Naive thymus-derived CD8-positive, alpha-beta T cell (primary cell): Measurements from ENCODE around the gene ATG7. TPM values are rescaled to one million over a fixed set of nuclear protein-coding genes. Genes with fewer than 3 reads are reported as not detected.

ENCODE experiments used
- ATAC-seq, 2 donors: fragments of 150-1000 bp; cut with Tn5 transposase in 1 of 2; sonication (Bioruptor Pico), chemical (Tn5 transposase) in 1 of 2; 1 replicate in 1 of 2; 2 replicates in 1 of 2; pipeline ENCODE4 v1.10.0; 2021; ENCODE audit warnings: mild to moderate bottlenecking in 2 of 2, moderate library complexity in 2 of 2
- POLR2A ChIA-PET: fragments of 350-600 bp; sonication (Branson Sonifier 250); formaldehyde crosslinking; loops from one replicate; lab custom pipeline; 2021; ENCODE audit warnings: antibody characterized with exemption; lab: Charles Lee
- DNase-seq, 10 donors: peaks; one replicate each; pipeline versions ENCODE4 v3.0.0 to v3.0.0-alpha.2; 2020 to 2022
- H3K27ac Mint-ChIP-seq, 10 donors: one replicate each; pipeline ENCODE4 v1.8.0; 2020 to 2022; ENCODE audit warnings: mild to moderate bottlenecking in 10 of 10, mixed read lengths in 10 of 10, moderate library complexity in 4 of 10, inconsistent platforms in 1 of 10
- H3K27me3 Mint-ChIP-seq, 5 donors: one replicate each; pipeline ENCODE4 v1.8.0; 2021 to 2022; ENCODE audit warnings: mixed read lengths in 5 of 5
- H3K36me3 Mint-ChIP-seq, 3 donors: one replicate each; pipeline ENCODE4 v1.8.0; 2020 to 2022; ENCODE audit warnings: mixed read lengths in 3 of 3, mild to moderate bottlenecking in 2 of 3, inconsistent platforms in 1 of 3
- H3K4me1 Mint-ChIP-seq, 4 donors: one replicate each; pipeline ENCODE4 v1.8.0; 2021 to 2022; ENCODE audit warnings: mixed read lengths in 4 of 4
- H3K4me3 Mint-ChIP-seq, 10 donors: one replicate each; pipeline ENCODE4 v1.8.0; 2020 to 2022; ENCODE audit warnings: mild to moderate bottlenecking in 10 of 10, mixed read lengths in 10 of 10, moderate library complexity in 6 of 10, inconsistent platforms in 1 of 10
- H3K9me3 Mint-ChIP-seq, 9 donors: one replicate each; pipeline ENCODE4 v1.8.0; 2020 to 2022; ENCODE audit warnings: mixed read lengths in 9 of 9, mild to moderate bottlenecking in 3 of 9, inconsistent platforms in 1 of 9, moderate library complexity in 1 of 9
- polyA plus RNA-seq, 3 donors: library from polyadenylated mRNA; unstranded; fragments of 300-500 nt; fragmentation: Illumina TruSeq; gene quantifications; one replicate each; pipeline ENCODE4 v1.2.3, GENCODE V29; 2021
- total RNA-seq, 8 experiments: library from RNA in 2 of 8; stranded (reverse) in 2 of 8; gene quantifications; one replicate each; pipeline ENCODE4 v1.2.3 and lab custom pipeline; 2021 to 2026

Gene ATG7
- total and polyA plus RNA-seq, 5 experiments from 2014 or later: 6.0 to 28.7 (median 15.3) TPM

GRCh38 chr3:11305509-11305908 lies 33.3 kb downstream of the ATG7 start:
- Mint-ChIP-seq H3K4me1 (peaks cover 8 to 28% (median 21%) of the 10 kb centered on the region in 4 donors), H3K4me3 (no peak overlapping the region), H3K36me3 (peaks cover 0 to 72% (median 29%) of the 10 kb centered on the region in 3 donors), H3K27me3 (no peaks in the 10 kb centered on the region), H3K9me3 (no peaks in the 10 kb centered on the region), H3K27ac (peak overlapping the region in 5 of 10 donors; percentile 4 to 87 (median 43))
- no peak for ATAC-seq
- DNase-seq: no peak
- POLR2A ChIA-PET: no interaction called here

DNA sequence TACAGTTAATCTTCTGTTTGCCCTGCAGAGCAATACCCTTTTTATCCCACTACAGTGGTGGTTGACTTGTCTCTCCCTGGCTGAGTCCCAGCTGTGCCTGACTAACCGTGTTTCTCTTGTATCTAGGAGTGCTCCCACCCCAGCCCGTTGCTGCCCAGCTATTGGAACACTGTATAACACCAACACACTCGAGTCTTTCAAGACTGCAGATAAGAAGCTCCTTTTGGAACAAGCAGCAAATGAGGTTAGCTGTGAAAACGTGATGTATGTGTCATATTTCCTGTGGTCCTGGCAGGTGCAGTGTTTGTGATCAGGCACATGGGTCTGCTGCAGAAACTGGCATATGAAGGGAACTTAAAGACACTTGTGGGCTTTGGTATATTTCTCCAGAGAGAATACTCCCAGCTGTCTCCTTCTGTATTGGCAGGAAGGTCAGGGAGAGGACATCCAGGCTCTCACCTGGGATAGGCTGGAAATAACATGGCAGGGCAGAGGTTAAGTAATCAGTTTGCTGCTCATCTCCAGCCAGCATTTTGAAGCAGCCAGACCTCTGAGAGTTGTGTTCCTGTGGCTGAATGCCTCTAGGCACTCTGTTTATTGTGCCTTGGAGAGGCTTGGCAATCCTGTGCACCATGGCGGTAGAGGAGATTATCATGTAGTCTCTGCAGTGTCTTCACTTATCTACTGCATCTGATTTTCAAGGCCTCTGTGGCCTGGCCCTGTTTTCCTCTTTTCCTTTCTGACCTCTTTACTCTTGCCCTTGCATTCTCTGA lies 34.8 kb downstream of the ATG7 start:
- H3K36me3 Mint-ChIP-seq: peaks cover 0 to 77% (median 33%) of the 10 kb centered on the region in 3 donors
- peak; percentile 63 to 68 for ATAC-seq
- H3K27me3 Mint-ChIP-seq: no peaks in the 10 kb centered on the region
- DNase-seq: peak in 1 of 10 donors; percentile 13
- POLR2A ChIA-PET: interaction anchor here (1.2 kb wide), 1 partner anchor 35 kb away, joined by 4 read pairs; the partner anchor contains the start of gene ATG7
- H3K27ac Mint-ChIP-seq: peak overlapping the region; percentile 17 to 93 (median 83)
- H3K4me3 Mint-ChIP-seq: peak overlapping the region in 3 of 10 donors; percentile 17 to 40 (median 35)
- H3K9me3 Mint-ChIP-seq: no peaks in the 10 kb centered on the region
- H3K4me1 Mint-ChIP-seq: peaks cover 7 to 25% (median 20%) of the 10 kb centered on the region in 4 donors

DNA sequence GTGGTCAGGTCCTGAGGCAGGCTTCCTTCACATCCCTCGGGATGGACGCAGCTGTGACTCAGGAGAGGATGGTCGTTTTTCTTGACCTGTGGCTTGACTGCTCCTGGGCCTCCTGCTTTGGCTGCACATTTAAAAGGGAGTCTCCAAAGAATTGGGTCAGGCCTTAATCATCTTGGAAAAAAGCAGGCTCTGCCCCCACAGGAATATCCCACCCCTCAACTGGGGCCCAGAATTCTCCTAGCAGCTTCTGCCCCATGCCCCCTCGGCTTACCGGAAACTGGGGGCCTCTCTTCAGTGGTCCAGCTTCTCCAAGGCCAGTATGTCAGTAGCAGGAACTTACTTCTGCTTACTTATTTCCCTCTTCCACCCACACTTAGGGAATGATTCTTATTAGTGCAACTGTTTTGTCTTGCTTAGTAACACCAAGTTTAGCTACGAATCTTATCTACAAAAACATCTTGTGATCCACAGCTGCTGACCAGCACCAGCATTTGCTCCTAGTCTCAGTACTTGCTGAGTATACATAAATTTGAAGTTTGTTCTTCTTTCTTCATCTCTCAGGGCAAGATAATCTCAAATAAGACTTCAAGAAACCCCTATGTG lies 35.7 kb downstream of the ATG7 start:
- DNase-seq (no peak), ATAC-seq (no peak)
- Mint-ChIP-seq H3K27me3 (no peaks in the 10 kb centered on the region), H3K27ac (peak overlapping the region in 1 of 10 donors; percentile 87), H3K9me3 (no peaks in the 10 kb centered on the region), H3K4me3 (no peak overlapping the region), H3K4me1 (peaks cover 7 to 25% (median 20%) of the 10 kb centered on the region in 4 donors), H3K36me3 (peaks cover 0 to 78% (median 33%) of the 10 kb centered on the region in 3 donors)
- POLR2A ChIA-PET: no interaction called here

- Mint-ChIP-seq H3K4me3 (no peak overlapping the region), H3K27ac (no peak overlapping the region), H3K9me3 (no peaks in the 10 kb centered on the region), H3K4me1 (peaks cover 2 to 22% (median 18%) of the 10 kb centered on the region in 4 donors), H3K36me3 (peaks cover 7 to 92% (median 43%) of the 10 kb centered on the region in 3 donors), H3K27me3 (no peaks in the 10 kb centered on the region)
- DNase-seq: no peak
- POLR2A ChIA-PET: no interaction called here
- no peak for ATAC-seq
These were observed 38.1 kb downstream of the ATG7 start for GRCh38 chr3:11310258-11310657.

DNA sequence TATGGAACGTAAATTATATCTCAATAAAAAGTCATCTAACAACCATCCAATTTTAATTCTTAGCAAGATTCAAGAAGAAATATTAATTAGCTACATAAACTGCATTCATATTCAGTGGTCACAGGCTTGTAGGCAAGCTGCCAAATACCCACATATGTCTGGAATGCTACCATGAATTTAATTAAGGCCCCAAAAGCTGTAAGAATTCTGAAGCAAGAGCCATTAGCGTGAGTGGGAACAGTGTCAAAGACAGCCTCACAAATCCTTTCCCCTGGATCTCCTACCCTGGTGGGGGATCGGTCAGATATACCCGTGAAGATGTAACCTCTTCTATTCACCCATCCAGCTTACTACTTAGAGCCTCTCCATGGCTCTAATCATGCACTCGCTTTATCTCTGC lies 40.0 kb downstream of the ATG7 start:
- Mint-ChIP-seq H3K4me3 (no peak overlapping the region), H3K36me3 (peaks cover 15 to 96% (median 50%) of the 10 kb centered on the region in 3 donors), H3K27me3 (no peaks in the 10 kb centered on the region), H3K27ac (peak overlapping the region in 1 of 10 donors; percentile 36), H3K9me3 (peaks cover 0 to 7% (median 0%) of the 10 kb centered on the region in 9 donors), H3K4me1 (peaks cover 2 to 6% (median 4%) of the 10 kb centered on the region in 4 donors)
- DNase-seq (no peak), ATAC-seq (no peak)
- POLR2A ChIA-PET: no interaction called here

DNA sequence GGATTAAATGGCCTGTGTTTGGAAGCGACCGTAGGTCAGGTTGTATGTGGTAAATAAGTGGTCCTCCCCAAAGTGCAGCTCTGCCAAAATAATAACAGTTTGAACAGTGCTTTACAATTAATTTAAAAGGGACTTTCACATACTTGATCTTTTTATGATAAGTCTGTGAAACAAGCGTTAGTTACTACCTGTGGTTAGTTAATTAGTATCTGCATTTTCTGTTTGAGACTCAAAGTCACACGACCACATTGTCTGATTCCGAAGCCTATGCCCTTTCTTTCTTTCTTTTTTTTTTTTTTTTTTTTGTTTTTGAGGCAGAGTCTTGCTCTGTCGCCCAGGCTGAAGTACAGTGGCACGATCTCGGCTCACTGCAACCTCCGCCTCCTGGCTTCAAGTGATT lies 45.1 kb downstream of the ATG7 start:
- peaks cover 28 to 97% (median 43%) of the 10 kb centered on the region in 3 donors for H3K36me3 Mint-ChIP-seq
- H3K27me3 Mint-ChIP-seq: no peaks in the 10 kb centered on the region
- peaks cover 0 to 8% (median 0%) of the 10 kb centered on the region in 4 donors for H3K4me1 Mint-ChIP-seq
- DNase-seq: no peak
- no peak overlapping the region for H3K4me3 Mint-ChIP-seq
- POLR2A ChIA-PET: no interaction called here
- no peak overlapping the region for H3K27ac Mint-ChIP-seq
- ATAC-seq: no peak
- H3K9me3 Mint-ChIP-seq: peaks cover 0 to 7% (median 0%) of the 10 kb centered on the region in 9 donors

- ATAC-seq: no peak
- H3K27ac Mint-ChIP-seq: peak overlapping the region in 1 of 10 donors; percentile 57
- POLR2A ChIA-PET: no interaction called here
- peaks cover 12 to 78% (median 17%) of the 10 kb centered on the region in 3 donors for H3K36me3 Mint-ChIP-seq
- H3K4me3 Mint-ChIP-seq: no peak overlapping the region
- peaks cover 0 to 6% (median 0%) of the 10 kb centered on the region in 4 donors for H3K4me1 Mint-ChIP-seq
- no peak for DNase-seq
- no peaks in the 10 kb centered on the region for H3K9me3 Mint-ChIP-seq
- no peaks in the 10 kb centered on the region for H3K27me3 Mint-ChIP-seq
These were observed 50.7 kb downstream of the ATG7 start for GRCh38 chr3:11322931-11323330.

DNA sequence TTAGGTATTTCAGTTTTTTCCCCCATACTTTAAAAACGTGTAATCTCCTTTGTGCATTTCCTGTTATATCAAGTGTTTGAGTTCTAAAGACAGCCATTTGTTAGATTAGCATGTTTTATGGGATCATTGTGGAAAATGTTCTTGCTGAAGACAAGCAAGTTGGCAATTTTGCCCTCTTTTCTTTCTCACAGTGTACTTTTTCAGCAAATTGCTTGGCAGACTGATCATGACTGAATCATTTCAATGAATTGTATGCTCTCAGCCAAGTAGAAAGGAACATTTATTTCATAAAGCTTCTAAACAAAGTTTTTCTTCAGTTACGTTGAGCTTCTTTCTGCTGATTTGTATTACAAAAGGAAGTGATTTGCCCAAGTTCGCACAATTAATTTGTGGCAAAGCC lies 51.6 kb downstream of the ATG7 start:
- ATAC-seq: no peak
- peaks cover 0 to 4% (median 0%) of the 10 kb centered on the region in 4 donors for H3K4me1 Mint-ChIP-seq

DNA sequence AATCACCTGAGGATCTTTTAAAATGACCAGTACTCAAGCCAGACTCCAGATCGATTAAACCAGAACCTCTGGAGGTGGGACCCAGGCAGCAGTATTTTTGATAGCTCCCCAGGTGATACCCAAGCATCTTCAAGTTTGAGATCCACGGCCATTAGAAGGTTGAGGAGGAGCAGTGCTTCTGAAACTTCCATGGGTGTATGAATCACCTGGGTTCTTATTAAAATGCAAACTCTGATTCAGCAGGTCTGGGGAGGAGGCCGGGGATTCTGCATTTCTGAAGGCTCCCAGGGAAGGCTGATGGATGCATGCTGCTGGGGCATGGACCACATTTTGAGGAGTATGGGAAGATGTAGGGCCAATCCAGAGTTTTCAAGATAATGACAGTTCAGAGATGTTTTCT lies 55.4 kb downstream of the ATG7 start:
- Mint-ChIP-seq H3K9me3 (no peaks in the 10 kb centered on the region), H3K27me3 (no peaks in the 10 kb centered on the region), H3K4me3 (no peak overlapping the region), H3K27ac (peak overlapping the region in 3 of 10 donors; percentile 18 to 62 (median 21)), H3K36me3 (peaks cover 0 to 72% (median 2%) of the 10 kb centered on the region in 3 donors), H3K4me1 (no peaks in the 10 kb centered on the region)
- ATAC-seq (no peak), DNase-seq (no peak)
- POLR2A ChIA-PET: no interaction called here

More for the DNA sequence above, 51.6 kb downstream of the ATG7 start:
- Mint-ChIP-seq H3K36me3 (peaks cover 5 to 74% (median 14%) of the 10 kb centered on the region in 3 donors), H3K9me3 (no peaks in the 10 kb centered on the region), H3K27ac (no peak overlapping the region), H3K4me3 (no peak overlapping the region), H3K27me3 (no peaks in the 10 kb centered on the region)
- DNase-seq: no peak
- POLR2A ChIA-PET: no interaction called here

DNA sequence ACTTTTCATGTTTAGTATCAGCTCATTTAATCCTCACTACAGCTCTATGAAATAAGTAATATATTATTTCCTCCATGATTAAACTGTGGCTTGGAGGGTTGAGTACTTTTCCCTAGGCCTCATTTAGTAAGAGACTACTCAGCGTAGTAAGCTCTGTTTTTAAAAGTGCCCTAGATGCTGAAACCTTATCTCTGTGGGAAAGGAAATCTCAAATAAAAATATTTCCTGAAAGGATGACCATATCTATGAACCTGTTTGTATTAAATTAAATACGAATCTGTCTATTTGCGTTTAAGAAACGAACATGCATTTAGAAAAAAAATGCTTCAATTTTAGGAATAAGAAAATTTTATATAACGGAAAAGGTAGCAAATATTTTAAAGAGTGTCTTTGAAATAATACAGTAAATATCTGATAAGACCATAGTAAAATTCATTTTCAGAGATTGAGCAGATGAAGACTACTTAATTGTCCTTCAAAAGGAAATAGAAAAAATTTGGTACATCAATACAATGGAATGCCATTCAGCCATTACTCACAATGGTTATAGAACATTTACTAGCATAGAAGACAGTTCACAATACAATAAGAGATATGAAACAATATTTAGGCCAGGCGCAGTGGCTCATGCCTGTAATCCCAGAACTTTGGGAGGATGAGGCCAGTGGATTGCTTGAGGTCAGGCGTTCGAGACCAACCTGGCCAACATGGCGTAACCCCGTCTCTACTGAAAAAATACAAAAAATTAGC lies 56.2 kb downstream of the ATG7 start:
- Mint-ChIP-seq H3K27ac (no peak overlapping the region), H3K9me3 (no peaks in the 10 kb centered on the region), H3K4me1 (no peaks in the 10 kb centered on the region), H3K36me3 (peaks cover 0 to 70% (median 2%) of the 10 kb centered on the region in 3 donors), H3K27me3 (no peaks in the 10 kb centered on the region), H3K4me3 (no peak overlapping the region)
- ATAC-seq (no peak), DNase-seq (no peak)
- POLR2A ChIA-PET: no interaction called here

GRCh38 chr3:11329777-11330176 lies 57.6 kb downstream of the ATG7 start:
- H3K27ac Mint-ChIP-seq: peak overlapping the region in 3 of 10 donors; percentile 20 to 25 (median 21)
- H3K36me3 Mint-ChIP-seq: peaks cover 0 to 65% (median 2%) of the 10 kb centered on the region in 3 donors
- DNase-seq: no peak
- no peak overlapping the region for H3K4me3 Mint-ChIP-seq
- no peaks in the 10 kb centered on the region for H3K27me3 Mint-ChIP-seq
- H3K9me3 Mint-ChIP-seq: no peaks in the 10 kb centered on the region
- H3K4me1 Mint-ChIP-seq: no peaks in the 10 kb centered on the region
- POLR2A ChIA-PET: no interaction called here
- ATAC-seq: no peak

GRCh38 chr3:11331101-11331500 lies 58.9 kb downstream of the ATG7 start:
- no peak for ATAC-seq
- H3K36me3 Mint-ChIP-seq: peaks cover 0 to 65% (median 2%) of the 10 kb centered on the region in 3 donors
- peak overlapping the region in 7 of 10 donors; percentile 24 to 87 (median 50) for H3K27ac Mint-ChIP-seq

More at GRCh38 chr3:11331101-11331500, 58.9 kb downstream of the ATG7 start:
- DNase-seq: no peak
- Mint-ChIP-seq H3K4me3 (no peak overlapping the region), H3K27me3 (no peaks in the 10 kb centered on the region), H3K9me3 (no peaks in the 10 kb centered on the region), H3K4me1 (peaks cover 0 to 3% (median under 1%) of the 10 kb centered on the region in 4 donors)
- POLR2A ChIA-PET: no interaction called here
